OCI-M1 (cell line): Measurements from ENCODE around the gene MMUT.
"Not testable (repeated sequence)": the region's sequence is repeated elsewhere in the genome, so short reads cannot be mapped to it uniquely, and the experiment has no call there.

ENCODE experiments used
- DNase-seq: peaks from one replicate; lab custom pipeline; 2025; lab: John Stamatoyannopoulos, UW

The MMUT gene

DNA sequence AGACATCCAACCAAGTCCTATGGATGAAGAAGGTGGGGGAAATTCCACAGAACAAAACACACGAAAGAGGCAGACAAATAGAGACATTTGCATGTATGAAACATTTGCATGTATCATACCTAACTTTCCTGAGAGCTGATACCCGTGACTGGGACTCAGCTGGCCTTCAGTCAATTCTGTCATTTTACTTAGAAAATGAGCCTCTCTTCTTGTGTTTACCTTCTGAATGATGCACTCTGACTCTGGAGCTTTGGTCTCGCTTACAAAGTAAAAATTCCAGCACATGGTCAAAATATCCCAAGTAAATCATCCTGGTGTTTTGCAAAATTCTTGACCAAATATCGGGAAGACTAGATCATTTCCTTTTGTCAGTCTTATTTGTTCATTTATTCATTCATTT, 46.9 kb downstream of the MMUT start:
- no peak for DNase-seq

DNA sequence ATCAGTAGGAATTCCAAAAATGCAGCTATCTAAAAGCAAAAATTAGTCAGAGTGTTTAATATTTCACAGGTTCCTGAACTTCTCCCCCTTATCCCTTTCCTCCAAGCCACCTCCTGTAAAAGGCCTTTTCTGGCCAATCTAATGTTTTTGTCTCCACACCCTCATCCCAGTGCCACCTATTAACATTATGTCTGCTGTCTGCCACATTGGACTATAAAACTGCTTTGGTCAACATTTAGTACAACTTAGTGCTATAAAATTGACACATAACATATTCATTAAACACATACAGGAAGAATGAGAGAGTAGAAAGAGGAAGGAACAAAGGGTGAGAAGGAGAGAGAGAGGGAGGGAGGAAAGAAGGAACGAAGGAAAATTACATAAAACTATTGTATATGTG, 47.7 kb downstream of the MMUT start:
- no peak for DNase-seq

DNA sequence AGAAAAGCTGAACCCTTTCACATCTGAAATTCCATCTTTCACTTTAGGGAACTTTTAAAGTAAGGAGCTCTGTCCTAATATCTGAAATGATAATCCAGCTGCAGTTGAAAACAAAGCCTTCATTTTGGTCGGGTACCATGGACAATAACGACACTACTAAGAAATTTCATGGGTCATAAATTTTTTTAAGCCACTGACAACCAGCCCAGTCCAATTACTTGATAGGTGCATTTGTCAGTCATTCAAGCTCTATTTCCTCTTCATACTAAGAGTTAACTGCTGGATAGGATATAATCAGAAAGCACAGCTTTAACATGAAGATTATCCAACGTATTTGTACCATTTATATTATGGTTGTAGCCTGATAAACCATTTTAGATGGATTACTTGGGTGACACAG, 52.5 kb downstream of the MMUT start:
- no peak for DNase-seq

DNA sequence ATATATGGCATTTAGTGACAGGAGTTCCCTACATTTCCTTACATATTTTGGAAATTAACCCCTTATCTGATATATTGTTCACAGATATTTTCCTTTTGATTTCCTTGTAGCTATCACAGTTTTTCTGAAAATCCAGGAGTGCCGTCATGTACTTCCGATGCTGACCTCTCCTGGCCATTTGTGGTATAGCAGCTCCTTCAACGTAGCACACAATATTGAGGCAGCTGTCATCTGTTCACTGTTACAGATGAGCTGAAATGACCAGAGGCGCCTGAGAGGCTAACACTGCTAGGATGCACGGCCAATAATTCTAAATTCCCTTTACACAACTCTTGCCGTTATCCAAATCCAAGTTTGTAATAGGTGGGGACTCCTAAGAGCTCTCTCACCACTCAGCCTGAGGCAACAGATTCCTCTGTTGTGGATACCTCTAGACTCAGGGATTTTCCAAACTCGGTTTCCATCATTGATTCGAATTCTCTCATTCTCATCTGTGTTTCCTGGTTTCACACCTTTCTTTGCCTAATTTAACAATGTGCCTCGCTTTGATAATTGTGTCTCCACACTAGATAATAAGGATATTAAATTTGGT, 53.0 kb downstream of the MMUT start:
- peak; percentile 91 for DNase-seq

DNA sequence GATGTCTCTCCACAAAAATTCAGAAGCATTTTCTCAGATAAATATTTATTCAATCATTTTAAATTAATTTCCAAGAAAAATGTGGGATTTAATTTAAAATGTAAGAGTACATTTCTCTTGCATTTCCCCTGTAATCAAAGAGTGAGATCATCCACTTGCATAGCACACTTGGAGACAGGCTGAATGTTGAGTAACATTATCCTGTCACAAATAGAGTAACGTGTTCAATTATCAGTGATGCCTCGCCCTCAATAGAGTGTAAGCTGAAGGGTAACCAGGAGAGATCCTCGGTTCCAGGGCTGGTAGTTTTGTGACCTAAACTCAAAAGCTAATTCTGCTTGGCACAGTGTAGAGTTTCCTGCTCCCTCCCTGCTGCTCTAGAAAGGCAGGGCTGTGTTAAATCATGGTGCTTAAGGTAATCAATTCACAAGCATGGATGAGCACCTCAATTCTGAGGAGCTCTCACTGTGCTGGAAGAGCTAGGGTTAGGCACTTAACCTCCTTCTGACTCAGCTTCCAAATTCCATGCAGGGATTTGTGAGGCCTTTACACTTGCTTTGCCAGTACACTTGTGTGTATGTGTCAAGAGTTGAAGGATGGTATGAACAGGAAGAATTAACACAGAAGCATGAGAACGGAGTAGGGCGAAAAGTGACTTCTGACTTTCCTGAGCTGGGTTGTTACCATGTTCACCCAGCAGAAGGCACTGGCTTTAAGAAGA, 56.6 kb downstream of the MMUT start:
- no peak for DNase-seq

DNA sequence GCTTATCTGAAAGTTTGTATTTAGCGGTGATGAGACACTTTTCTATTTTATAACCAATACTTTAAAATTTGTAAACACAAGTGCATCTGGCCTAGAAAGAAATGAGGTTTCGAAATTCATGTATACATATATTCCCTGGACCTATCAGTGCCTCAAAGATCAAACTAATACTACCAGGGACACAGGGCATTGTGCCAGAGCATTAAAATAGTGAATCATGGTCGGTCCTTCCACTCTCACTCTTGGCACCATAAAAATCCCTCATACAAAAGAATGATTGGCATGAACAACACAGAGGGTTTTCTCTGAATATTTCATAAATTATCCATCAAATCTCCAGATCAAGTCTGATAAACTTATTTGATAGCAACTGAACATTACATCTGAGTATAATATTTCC, 62.0 kb downstream of the MMUT start:
- no peak for DNase-seq

DNA sequence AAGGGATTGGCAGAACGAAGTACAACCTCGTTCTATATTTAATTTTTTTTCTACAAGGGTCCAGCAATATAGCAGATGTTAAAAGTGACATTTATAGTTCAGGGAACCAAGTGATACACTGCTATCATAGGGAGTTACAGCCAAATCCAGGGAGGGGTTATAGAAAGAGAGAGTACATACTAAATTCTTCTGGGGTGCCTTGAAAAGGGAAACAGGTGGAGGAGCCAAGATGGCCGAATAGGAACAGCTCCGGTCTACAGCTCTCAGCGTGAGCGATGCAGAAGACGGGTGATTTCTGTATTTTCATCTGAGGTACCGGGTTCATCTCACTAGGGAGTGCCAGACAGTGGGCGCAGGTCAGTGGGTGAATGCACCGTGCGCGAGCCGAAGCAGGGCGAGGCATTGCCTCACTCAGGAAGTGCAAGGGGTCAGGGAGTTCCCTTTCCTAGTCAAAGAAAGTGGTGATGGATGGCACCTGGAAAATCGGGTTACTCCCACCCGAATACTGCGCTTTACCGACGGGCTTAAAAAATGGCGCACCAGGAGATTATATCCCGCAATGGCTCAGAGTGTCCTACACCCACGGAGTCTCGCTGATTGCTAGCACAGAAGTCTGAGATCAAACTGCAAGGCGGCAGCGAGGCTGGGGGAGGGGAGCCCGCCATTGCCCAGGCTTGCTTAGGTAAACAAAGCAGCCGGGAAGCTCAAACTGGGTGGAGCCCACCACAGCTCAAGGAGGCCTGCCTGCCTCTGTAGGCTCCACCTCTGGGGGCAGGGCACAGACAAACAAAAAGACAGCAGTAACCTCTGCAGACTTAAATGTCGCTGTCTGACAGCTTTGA, 76.2 kb downstream of the MMUT start:
- DNase-seq = not testable (repeated sequence)

DNA sequence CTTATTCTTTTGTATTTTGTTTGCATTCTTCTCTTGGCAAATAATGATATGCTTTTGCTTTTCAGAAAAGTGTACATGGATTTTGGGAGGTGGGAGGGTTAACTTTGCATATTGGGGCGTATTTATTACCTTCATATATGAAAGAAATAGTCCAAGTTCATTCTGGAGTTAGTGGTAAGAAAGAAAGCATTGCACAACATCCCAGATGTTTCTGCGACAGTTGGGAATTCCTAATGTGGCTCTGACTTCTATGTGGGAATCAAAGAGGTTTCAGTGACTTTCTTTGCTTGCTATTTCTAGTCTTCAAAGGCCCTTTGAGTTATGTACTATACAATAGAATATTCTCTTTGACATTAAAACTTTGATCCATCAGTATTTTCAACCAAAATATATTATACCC, 78.1 kb downstream of the MMUT start:
- DNase-seq = no peak
